ENCODE data around the gene THAP11. TPM values are rescaled to one million over a fixed set of nuclear protein-coding genes. Genes with fewer than 3 reads are reported as not detected.

The THAP11 gene
- total and polyA plus RNA-seq, 2 of the 13 experiments (the other 11 are each of a cell fraction or from before 2014, with no cell fraction given): 44.2 to 53.4 TPM

- no peak; the same call in 1 of the 2 replicates for TF ChIP-seq ZNF775 (CRISPR knock-in tag; IDR thresholded peaks at IDR 0.05; ENCODE audit: borderline replicate concordance)
- peak; percentile 83 for TF ChIP-seq SP5 (CRISPR knock-in tag; IDR thresholded peaks at IDR 0.05; ENCODE audit: borderline replicate concordance, low read depth)
- TF ChIP-seq ERF (CRISPR knock-in tag; IDR thresholded peaks at IDR 0.05): peak; percentile 94
- TF ChIP-seq IRF2 (CRISPR knock-in tag; IDR thresholded peaks at IDR 0.05): peak; percentile 95
- no peak for TF ChIP-seq NCOR1 (IDR thresholded peaks at IDR 0.05; ENCODE audit: borderline replicate concordance, low read length)
- TF ChIP-seq TFDP1 (CRISPR knock-in tag; IDR thresholded peaks at IDR 0.05; ENCODE audit: borderline replicate concordance): peak; percentile 77
- 0 out of 2 replicates have a peak, but pooled peaks have one; percentile 17 for TF ChIP-seq SUZ12 (IDR thresholded peaks at IDR 0.05; ENCODE audit: low read depth, low read length)
- TF ChIP-seq SIX1 (CRISPR knock-in tag; IDR thresholded peaks at IDR 0.05; ENCODE audit: borderline replicate concordance): peak; percentile 66; the same call in 1 of the 2 replicates
- no peak for TF ChIP-seq ZFAT (CRISPR knock-in tag; conservative IDR thresholded peaks at IDR 0.05)
- 0 out of 2 replicates have a peak, but pooled peaks have one; percentile 59 for TF ChIP-seq ZNF841 (CRISPR knock-in tag; IDR thresholded peaks at IDR 0.05; ENCODE audit: borderline replicate concordance)
- no peak for TF ChIP-seq MEIS1 (CRISPR knock-in tag; IDR thresholded peaks at IDR 0.05; ENCODE audit: borderline replicate concordance)
- peak; percentile 92 for TF ChIP-seq ELF3 (CRISPR knock-in tag; IDR thresholded peaks at IDR 0.05)
- TF ChIP-seq NCOA2 (CRISPR knock-in tag; IDR thresholded peaks at IDR 0.05): peak; percentile 72
- peak; percentile 96 for TF ChIP-seq SRSF1 (optimal IDR thresholded peaks at IDR 0.05; ENCODE audit: low read depth, low read length)
- TF ChIP-seq HOMEZ (CRISPR knock-in tag; IDR thresholded peaks at IDR 0.05; ENCODE audit: low read depth): peak; percentile 61; the same call in 1 of the 2 replicates
- no peak for TF ChIP-seq ZNF674 (CRISPR knock-in tag; IDR thresholded peaks at IDR 0.05; ENCODE audit: low read depth)
- peak; percentile 93 for TF ChIP-seq SP4 (CRISPR knock-in tag; IDR thresholded peaks at IDR 0.05)
- no peak for TF ChIP-seq ZMAT5 (CRISPR knock-in tag; IDR thresholded peaks at IDR 0.05; ENCODE audit: borderline replicate concordance, low read depth)
- no peak for TF ChIP-seq AFF4 (CRISPR knock-in tag; IDR thresholded peaks at IDR 0.05)
- TF ChIP-seq TAF15 (IDR thresholded peaks at IDR 0.05; ENCODE audit: low read depth, low read length, poor library complexity, severe bottlenecking): peak; percentile 98
- 0 out of 2 replicates have a peak, but pooled peaks have one; percentile 31 for TF ChIP-seq ZBTB3 (CRISPR knock-in tag; IDR thresholded peaks at IDR 0.05; ENCODE audit: borderline replicate concordance, low read depth)
- peak; percentile 95 for TF ChIP-seq PHF5A (CRISPR knock-in tag; IDR thresholded peaks at IDR 0.05; ENCODE audit: low read depth, unreplicated experiment)
- peak; percentile 94; the same call in 1 of the 2 replicates for TF ChIP-seq SSRP1 (CRISPR knock-in tag; IDR thresholded peaks at IDR 0.05)
Measured at GRCh38 chr16:67872631-67873434, 30.7 kb downstream of the THAP11 start, which contains the start of gene EDC4 (continued).

Data from HepG2 (cell line).